Astrocyte (in vitro differentiated cells and primary cell): Measurements from ENCODE around the gene MAPRE2. TPM values are rescaled to one million over a fixed set of nuclear protein-coding genes. Genes with fewer than 3 reads are reported as not detected.

ENCODE experiments used
- DNase-seq: peaks from one replicate; pipeline ENCODE4 v3.0.0-alpha.2; 2010; ENCODE audit warnings: low read depth
- FAIRE-seq: peaks from 2 replicates; lab custom pipeline; 2011; peaks lifted over from hg19 to GRCh38; lab: Jason Lieb, UNC
- H2AFZ ChIP-seq: 2 replicates; pipeline ENCODE4 v1.6.0; 2012; ENCODE audit warnings: low read depth, low read length, inconsistent platforms
- H3K27ac ChIP-seq: 2 replicates; pipeline ENCODE4 v1.5.1; 2011; ENCODE audit warnings: low read depth, low read length, inconsistent platforms
- H3K27me3 ChIP-seq: 2 replicates; pipeline ENCODE4 v1.6.0; 2011; ENCODE audit warnings: low read length, inconsistent platforms; ENCODE audit not compliant: insufficient read depth
- H3K36me3 ChIP-seq: 2 replicates; pipeline ENCODE4 v1.5.1; 2011; ENCODE audit warnings: low read length, inconsistent platforms; ENCODE audit not compliant: insufficient read depth
- H3K4me1 ChIP-seq: 2 replicates; pipeline ENCODE4 v1.5.1; 2011; ENCODE audit warnings: low read length, inconsistent platforms; ENCODE audit not compliant: insufficient read depth
- H3K4me2 ChIP-seq: 2 replicates; pipeline ENCODE4 v1.6.0; 2012; ENCODE audit warnings: low read length, inconsistent platforms
- H3K4me3 ChIP-seq: 2 replicates; pipeline ENCODE4 v1.5.1; 2011; ENCODE audit warnings: low read depth, mild to moderate bottlenecking, low read length, inconsistent platforms; ENCODE audit not compliant: insufficient read depth
- H3K79me2 ChIP-seq: 2 replicates; pipeline ENCODE4 v1.6.0; 2012; ENCODE audit warnings: mild to moderate bottlenecking, low read length, inconsistent platforms; ENCODE audit not compliant: insufficient read depth
- H3K9ac ChIP-seq: 2 replicates; pipeline ENCODE4 v1.6.0; 2012; ENCODE audit warnings: mild to moderate bottlenecking, low read length, inconsistent platforms
- H3K9me3 ChIP-seq: 2 replicates; pipeline ENCODE4 v1.5.1; 2012; ENCODE audit warnings: low read depth, mild to moderate bottlenecking, low read length, inconsistent platforms; ENCODE audit not compliant: insufficient read depth
- H4K20me1 ChIP-seq: 2 replicates; pipeline ENCODE4 v1.6.0; 2012; ENCODE audit warnings: low read length, inconsistent platforms; ENCODE audit not compliant: insufficient read depth
- H3K27ac Mint-ChIP-seq: one replicate; pipeline ENCODE4 v1.8.0; 2021; ENCODE audit warnings: mild to moderate bottlenecking, mixed read lengths; ENCODE audit not compliant: unreplicated experiment
- H3K27me3 Mint-ChIP-seq: one replicate; pipeline ENCODE4 v1.8.0; 2021; ENCODE audit warnings: low read depth, mixed read lengths; ENCODE audit not compliant: unreplicated experiment
- H3K36me3 Mint-ChIP-seq: one replicate; pipeline ENCODE4 v1.8.0; 2021; ENCODE audit warnings: low read depth, mixed read lengths; ENCODE audit not compliant: unreplicated experiment
- H3K4me1 Mint-ChIP-seq: one replicate; pipeline ENCODE4 v1.8.0; 2021; ENCODE audit warnings: low read depth, mixed read lengths; ENCODE audit not compliant: unreplicated experiment
- H3K4me3 Mint-ChIP-seq: one replicate; pipeline ENCODE4 v1.8.0; 2021; ENCODE audit warnings: mild to moderate bottlenecking, moderate library complexity, mixed read lengths; ENCODE audit not compliant: unreplicated experiment
- H3K9me3 Mint-ChIP-seq: one replicate; pipeline ENCODE4 v1.8.0; 2021; ENCODE audit warnings: mild to moderate bottlenecking, mixed read lengths; ENCODE audit not compliant: unreplicated experiment
- EZH2 ChIP-seq: IDR thresholded peaks from 2 replicates; pipeline ENCODE4 v1.6.1; 2012; ENCODE audit warnings: mild to moderate bottlenecking, low read length, inconsistent platforms; ENCODE audit not compliant: insufficient read depth
- total RNA-seq: library from RNA; stranded (reverse); gene quantifications from 2 replicates; pipeline ENCODE4 v1.2.1, GENCODE V29; 2021
- TF ChIP-seq, protein P1 (sequence below): IDR thresholded peaks from 2 replicates; pipeline ENCODE4 v1.5.1; 2011; ENCODE audit warnings: low read depth, mild to moderate bottlenecking, inconsistent platforms, low read length, moderate library complexity; ENCODE audit not compliant: insufficient read depth

The MAPRE2 gene
- total RNA-seq, 1 donor from 2014 or later: 33.8 TPM

DNA sequence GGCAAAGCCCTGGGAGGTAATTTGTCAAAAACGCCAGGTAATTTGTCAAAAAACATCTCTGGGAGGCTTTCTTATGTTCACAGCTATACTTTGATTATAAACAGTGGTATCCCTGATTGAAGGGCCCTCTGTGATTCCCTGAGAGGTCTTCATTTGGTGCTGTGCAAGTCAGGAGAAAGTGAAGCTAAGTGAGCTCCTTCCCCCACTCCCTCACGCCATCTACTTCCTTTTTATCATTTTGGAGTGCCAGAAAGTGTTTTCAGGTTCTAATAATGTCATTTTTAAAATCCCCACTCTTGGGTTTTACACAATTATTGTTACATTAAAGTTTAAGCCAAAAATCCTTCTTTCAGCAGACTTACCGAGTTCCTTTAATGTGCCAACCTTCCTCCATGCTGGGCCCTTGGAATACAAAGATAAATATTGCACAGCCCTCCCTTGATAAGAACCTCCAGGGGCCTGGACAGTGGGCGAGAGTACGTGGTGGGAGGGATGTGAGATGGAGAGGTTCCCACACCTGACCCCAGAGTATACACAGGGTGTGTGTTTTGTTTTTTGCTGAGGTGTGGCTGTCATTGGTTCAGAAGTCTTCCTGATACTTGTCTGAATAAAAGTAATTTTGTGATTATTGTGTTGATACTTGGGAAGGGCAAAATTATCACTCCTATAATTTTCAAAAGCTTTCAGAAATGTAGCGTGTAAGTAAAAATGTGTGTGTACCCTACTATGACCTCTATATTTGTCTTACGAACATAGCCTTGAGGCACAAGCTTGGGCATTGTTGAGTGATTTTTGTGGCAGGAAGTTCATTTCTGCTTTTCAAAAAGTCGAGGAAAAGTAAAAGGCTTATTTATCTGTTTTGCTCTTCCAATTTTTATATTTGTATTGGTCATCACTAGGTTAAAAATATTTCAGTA lies 8.2 kb downstream of the MAPRE2 start:
- no peak overlapping the region for H3K27ac ChIP-seq
- H4K20me1 ChIP-seq: peaks cover 7% of the 10 kb centered on the region
- H3K4me1 Mint-ChIP-seq: peaks cover 9% of the 10 kb centered on the region
- H3K4me3 ChIP-seq: no peak overlapping the region
- peak overlapping the region; percentile 30 for H3K4me2 ChIP-seq
- no peaks in the 10 kb centered on the region for H3K36me3 Mint-ChIP-seq
- no peaks in the 10 kb centered on the region for H3K27me3 ChIP-seq
- H3K4me1 ChIP-seq: peaks cover 14% of the 10 kb centered on the region
- no peaks in the 10 kb centered on the region for H3K9me3 Mint-ChIP-seq
- no peaks in the 10 kb centered on the region for H3K36me3 ChIP-seq
- no peaks in the 10 kb centered on the region for H3K9me3 ChIP-seq
- DNase-seq: no peak
- H2AFZ ChIP-seq: no peak overlapping the region
- H3K4me3 Mint-ChIP-seq: no peak overlapping the region
- TF ChIP-seq, protein P1, sequence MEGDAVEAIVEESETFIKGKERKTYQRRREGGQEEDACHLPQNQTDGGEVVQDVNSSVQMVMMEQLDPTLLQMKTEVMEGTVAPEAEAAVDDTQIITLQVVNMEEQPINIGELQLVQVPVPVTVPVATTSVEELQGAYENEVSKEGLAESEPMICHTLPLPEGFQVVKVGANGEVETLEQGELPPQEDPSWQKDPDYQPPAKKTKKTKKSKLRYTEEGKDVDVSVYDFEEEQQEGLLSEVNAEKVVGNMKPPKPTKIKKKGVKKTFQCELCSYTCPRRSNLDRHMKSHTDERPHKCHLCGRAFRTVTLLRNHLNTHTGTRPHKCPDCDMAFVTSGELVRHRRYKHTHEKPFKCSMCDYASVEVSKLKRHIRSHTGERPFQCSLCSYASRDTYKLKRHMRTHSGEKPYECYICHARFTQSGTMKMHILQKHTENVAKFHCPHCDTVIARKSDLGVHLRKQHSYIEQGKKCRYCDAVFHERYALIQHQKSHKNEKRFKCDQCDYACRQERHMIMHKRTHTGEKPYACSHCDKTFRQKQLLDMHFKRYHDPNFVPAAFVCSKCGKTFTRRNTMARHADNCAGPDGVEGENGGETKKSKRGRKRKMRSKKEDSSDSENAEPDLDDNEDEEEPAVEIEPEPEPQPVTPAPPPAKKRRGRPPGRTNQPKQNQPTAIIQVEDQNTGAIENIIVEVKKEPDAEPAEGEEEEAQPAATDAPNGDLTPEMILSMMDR: no peak
- TF ChIP-seq EZH2: no peak
- no peak overlapping the region for H3K27ac Mint-ChIP-seq
- FAIRE-seq: no peak
- peaks cover 64% of the 10 kb centered on the region for H3K79me2 ChIP-seq
- H3K9ac ChIP-seq: peak overlapping the region; percentile 35
- no peaks in the 10 kb centered on the region for H3K27me3 Mint-ChIP-seq

DNA sequence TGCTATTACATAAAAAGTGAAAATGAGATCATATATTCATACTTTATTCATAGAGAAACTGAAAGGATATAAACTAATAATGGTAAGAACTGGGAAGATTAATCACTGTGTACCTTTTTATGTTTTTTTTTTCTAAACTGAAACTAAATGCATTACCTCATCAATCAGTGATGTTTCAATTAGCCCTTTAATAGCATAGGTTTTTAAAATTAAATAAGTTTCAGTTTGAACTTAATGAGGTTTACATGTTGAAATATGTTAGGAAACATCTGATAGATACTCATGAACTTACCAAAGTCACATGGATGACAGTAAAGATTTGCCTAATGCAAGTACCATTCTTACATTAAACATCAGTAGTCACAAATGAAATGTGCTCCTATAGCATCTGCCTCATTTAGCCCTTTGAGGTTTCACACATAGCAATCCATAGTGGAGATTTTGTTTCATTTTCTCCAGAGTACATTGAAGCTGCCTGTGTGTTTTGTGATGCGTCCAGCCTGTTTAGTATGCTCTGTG lies 8.9 kb downstream of the MAPRE2 start:
- Histone ChIP-seq H2AFZ (no peak overlapping the region), H3K27ac (no peak overlapping the region), H3K79me2 (peaks cover 58% of the 10 kb centered on the region), H3K9ac (peak overlapping the region; percentile 35), H3K4me1 (peaks cover 12% of the 10 kb centered on the region), H3K27me3 (no peaks in the 10 kb centered on the region), H3K4me2 (peak overlapping the region; percentile 30), H4K20me1 (peaks cover 5% of the 10 kb centered on the region), H3K9me3 (no peaks in the 10 kb centered on the region), H3K36me3 (no peaks in the 10 kb centered on the region), H3K4me3 (no peak overlapping the region)
- FAIRE-seq (no peak), DNase-seq (no peak)
- no peak for TF ChIP-seq EZH2
- TF ChIP-seq, protein P1: no peak
- Mint-ChIP-seq H3K4me3 (no peak overlapping the region), H3K9me3 (no peaks in the 10 kb centered on the region), H3K36me3 (no peaks in the 10 kb centered on the region), H3K4me1 (peaks cover 9% of the 10 kb centered on the region), H3K27ac (no peak overlapping the region), H3K27me3 (no peaks in the 10 kb centered on the region)
